IMR-90 (cell line): ENCODE measurements around the gene SNAP23. TPM values are rescaled to one million over a fixed set of nuclear protein-coding genes. Genes with fewer than 3 reads are reported as not detected.

Source experiments
- ATAC-seq: fragments of 200-7000 bp; cut with Tn5 transposase; 2 replicates; pipeline ENCODE4 v1.9.1; 2020; ENCODE audit warnings: low read depth, mild to moderate bottlenecking, moderate library complexity
- BruUV-seq: library from RNA; stranded (reverse); fragments of 400-500 nt; replicated peaks from 2 replicates; lab custom pipeline; 2021; lab: Mats Ljungman, UMichigan
- CTCF ChIA-PET: fragments of 300-600 bp; formaldehyde crosslinking; extraction: SDS; loops from one replicate; lab custom pipeline; 2021; ENCODE audit warnings: antibody characterized with exemption; lab: Yijun Ruan, JAX
- POLR2A ChIA-PET: fragments of 300-600 bp; sonication (Branson Sonifier 250); formaldehyde crosslinking; loops from one replicate; lab custom pipeline; 2022; ENCODE audit warnings: antibody characterized with exemption; ENCODE audit not compliant: unreplicated experiment; lab: Charles Lee
- DNase-seq: peaks from one replicate; pipeline ENCODE4 v3.0.0; 2013
- H2AFZ ChIP-seq: replicated peaks from 2 replicates; pipeline ENCODE3; 2013; ENCODE audit warnings: low read length, mild to moderate bottlenecking; ENCODE audit not compliant: poor library complexity
- H2AK5ac ChIP-seq: 2 replicates; pipeline ENCODE4 v1.6.1; 2013; ENCODE audit warnings: low read depth, low read length, inconsistent platforms
- H2AK9ac ChIP-seq: replicated peaks from 2 replicates; pipeline ENCODE3; 2013; ENCODE audit warnings: mild to moderate bottlenecking, low read depth, low read length, moderate library complexity; ENCODE audit not compliant: poor library complexity
- H2BK120ac ChIP-seq: 2 replicates; pipeline ENCODE4 v1.6.1; 2013; ENCODE audit warnings: low read depth, low read length, inconsistent platforms
- H2BK15ac ChIP-seq: 3 replicates; pipeline ENCODE4 v1.6.1; 2013; ENCODE audit warnings: low read depth, low read length, inconsistent platforms
- H2BK20ac ChIP-seq: 2 replicates; pipeline ENCODE4 v1.6.1; 2013; ENCODE audit warnings: low read depth, mild to moderate bottlenecking, inconsistent platforms, low read length, moderate library complexity
- H2BK5ac ChIP-seq: 2 replicates; pipeline ENCODE4 v1.6.1; 2013; ENCODE audit warnings: mild to moderate bottlenecking, low read depth, low read length, inconsistent platforms; ENCODE audit not compliant: poor library complexity, severe bottlenecking
- H3K14ac ChIP-seq: replicated peaks from 2 replicates; pipeline ENCODE4 v1.6.1; 2013; ENCODE audit warnings: low read depth, low read length, inconsistent platforms
- H3K18ac ChIP-seq: 2 replicates; pipeline ENCODE4 v1.6.1; 2013; ENCODE audit warnings: low read depth, low read length, control low read depth
- H3K23ac ChIP-seq: 2 replicates; pipeline ENCODE4 v1.6.1; 2013; ENCODE audit warnings: low read depth, low read length, inconsistent platforms
- H3K27ac ChIP-seq: 2 replicates; pipeline ENCODE4 v1.5.1; 2013; ENCODE audit warnings: mild to moderate bottlenecking, control low read depth, low read length; ENCODE audit not compliant: insufficient read depth
- H3K27me3 ChIP-seq: 2 replicates; pipeline ENCODE4 v1.6.1; 2013; ENCODE audit warnings: low read length; ENCODE audit not compliant: control insufficient read depth, insufficient read depth
- H3K36me3 ChIP-seq: 2 replicates; pipeline ENCODE4 v1.6.1; 2013; ENCODE audit warnings: low read length, mixed read lengths; ENCODE audit not compliant: control insufficient read depth, insufficient read depth
- H3K4ac ChIP-seq: 2 replicates; pipeline ENCODE4 v1.6.1; 2013; ENCODE audit warnings: low read depth, low read length, inconsistent platforms
- H3K4me1 ChIP-seq: 2 replicates; pipeline ENCODE4 v1.6.1; 2013; ENCODE audit warnings: low read length, mixed read lengths; ENCODE audit not compliant: control insufficient read depth, insufficient read depth
- H3K4me2 ChIP-seq: 2 replicates; pipeline ENCODE4 v1.6.1; 2013; ENCODE audit warnings: low read depth, mild to moderate bottlenecking, control low read depth, low read length, moderate library complexity
- H3K4me3 ChIP-seq: 2 replicates; pipeline ENCODE4 v1.5.1; 2013; ENCODE audit warnings: low read depth, mild to moderate bottlenecking, control low read depth, low read length, moderate library complexity; ENCODE audit not compliant: insufficient read depth
- H3K56ac ChIP-seq: 2 replicates; pipeline ENCODE4 v1.6.1; 2013; ENCODE audit warnings: low read length, inconsistent platforms; ENCODE audit not compliant: insufficient read depth; ENCODE audit errors: extremely low read depth
- H3K79me1 ChIP-seq, 2 experiments: 2 replicates each; pipeline ENCODE4 v1.6.1; 2013; ENCODE audit warnings: low read length in 2 of 2, inconsistent platforms in 1 of 2, low read depth in 1 of 2
- H3K9ac ChIP-seq: 2 replicates; pipeline ENCODE4 v1.6.1; 2013; ENCODE audit warnings: low read depth, low read length, control low read depth
- H3K9me1 ChIP-seq: 2 replicates; pipeline ENCODE4 v1.6.1; 2013; ENCODE audit warnings: low read length, inconsistent platforms; ENCODE audit not compliant: insufficient read depth
- H3K9me3 ChIP-seq: 2 replicates; pipeline ENCODE4 v1.6.1; 2013; ENCODE audit warnings: low read length; ENCODE audit not compliant: control insufficient read depth, insufficient read depth
- H4K20me1 ChIP-seq: 2 replicates; pipeline ENCODE4 v1.6.1; 2013; ENCODE audit warnings: low read length, inconsistent platforms; ENCODE audit not compliant: insufficient read depth
- H4K5ac ChIP-seq: 2 replicates; pipeline ENCODE4 v1.6.1; 2013; ENCODE audit warnings: mild to moderate bottlenecking, low read depth, low read length, control low read depth
- H4K8ac ChIP-seq, 2 experiments: 2 replicates each; pipeline ENCODE4 v1.6.1; 2013; ENCODE audit warnings: low read depth in 2 of 2, low read length in 2 of 2, control low read depth in 1 of 2, inconsistent platforms in 1 of 2
- H4K91ac ChIP-seq: 2 replicates; pipeline ENCODE4 v1.6.1; 2013; ENCODE audit warnings: low read depth, low read length, inconsistent platforms; ENCODE audit not compliant: insufficient read depth
- MAZ ChIP-seq: IDR thresholded peaks from 2 replicates; pipeline ENCODE4 v1.6.1; 2012; ENCODE audit warnings: low read depth, mild to moderate bottlenecking, low read length, improper control_type of control experiment, moderate library complexity, borderline replicate concordance
- MXI1 ChIP-seq: IDR thresholded peaks from 2 replicates; pipeline ENCODE4 v1.6.1; 2012; ENCODE audit warnings: low read depth, mild to moderate bottlenecking, low read length, moderate library complexity, borderline replicate concordance
- RAD21 ChIP-seq: IDR thresholded peaks from 2 replicates; pipeline ENCODE4 v1.6.1; 2012; ENCODE audit warnings: low read length, improper control_type of control experiment
- RFX5 ChIP-seq: IDR thresholded peaks from 2 replicates; pipeline ENCODE4 v1.8.0; 2012; ENCODE audit warnings: low read depth, mild to moderate bottlenecking, low read length, moderate library complexity
- WGBS, 2 experiments: methylation state at CpG; one replicate each; pipeline versions ENCODE4 v1.1.5 to v1.1.7; 2013; ENCODE audit warnings: missing lambda C conversion rate in 2 of 2; ENCODE audit not compliant: insufficient read length in 1 of 2; ENCODE audit errors: extremely low coverage in 2 of 2; 5-methylcytosine and 5-hydroxymethylcytosine counted together
- dilution Hi-C: fragments of 300-500 bp; cut with HindIII; formaldehyde crosslinking; loops from one replicate; pipeline ENCODE4 v1.14.3; 2018; ENCODE audit warnings: low sequenced_read_pairs; ENCODE audit not compliant: unreplicated experiment
- in situ Hi-C: fragments of 300-500 bp; cut with MboI; formaldehyde crosslinking; loops from 3 replicates; pipeline ENCODE4 v1.14.3; 2019; ENCODE audit warnings: low sequenced_read_pairs, inconsistent platforms, mixed read lengths
- intact Hi-C: fragments of 100-400 bp; cut with micrococcal nuclease; formaldehyde crosslinking; loops from 2 replicates; pipeline ENCODE4 v1.10.0; 2022
- polyA plus RNA-seq, 3 experiments: library from polyadenylated mRNA; depleted of rRNA; stranded (reverse); fragments of >200 nt; gene quantifications; 2 replicates each; pipeline ENCODE4 v1.2.3, GENCODE V29; 2012; ENCODE audit warnings: low replicate concordance in 1 of 3
- total RNA-seq: library from RNA; depleted of rRNA; stranded (reverse); fragments of >200 nt; gene quantifications from 2 replicates; pipeline ENCODE4 v1.2.3, GENCODE V29; 2012

The SNAP23 gene
- total and polyA plus RNA-seq, 2 of the 4 experiments (the other 2 are of a cell fraction), result 36.0 to 45.5 TPM

DNA sequence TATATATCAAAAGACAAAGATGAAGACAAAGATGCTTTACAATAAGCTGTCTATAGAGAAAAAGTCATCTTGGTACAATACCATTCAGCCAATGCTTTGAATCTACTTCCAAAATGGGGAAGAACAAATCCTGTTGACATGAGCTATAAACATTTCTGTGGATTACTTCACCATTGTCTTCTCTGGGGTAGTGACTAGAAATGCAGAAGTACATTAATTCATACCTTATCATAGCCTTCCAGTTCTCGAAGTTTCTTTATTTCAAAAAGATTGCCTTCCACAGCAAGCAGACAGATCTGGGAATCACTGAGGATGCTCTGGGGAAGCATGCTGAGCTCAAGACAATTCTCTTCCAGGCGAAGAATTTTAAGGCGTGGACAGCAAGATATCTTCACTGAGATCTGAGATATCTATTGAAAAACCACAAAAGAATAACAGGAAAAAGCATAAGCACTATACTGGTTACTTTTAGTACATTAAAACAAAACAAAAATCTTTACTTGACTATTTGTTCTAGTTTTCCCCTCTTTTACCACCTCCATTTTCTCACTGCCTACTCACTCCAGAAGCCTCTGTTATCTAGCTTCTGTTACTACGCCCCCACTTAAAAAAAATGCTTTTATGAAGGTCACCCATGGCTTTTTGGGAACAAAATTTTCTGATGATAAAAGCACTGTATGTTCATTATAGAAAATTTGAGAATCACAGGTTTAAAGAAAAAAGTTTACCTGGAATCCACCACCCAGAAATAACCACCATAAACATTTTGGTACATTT lies 49.6 kb downstream of the SNAP23 start (continued):
- no peak for TF ChIP-seq RAD21

DNA sequence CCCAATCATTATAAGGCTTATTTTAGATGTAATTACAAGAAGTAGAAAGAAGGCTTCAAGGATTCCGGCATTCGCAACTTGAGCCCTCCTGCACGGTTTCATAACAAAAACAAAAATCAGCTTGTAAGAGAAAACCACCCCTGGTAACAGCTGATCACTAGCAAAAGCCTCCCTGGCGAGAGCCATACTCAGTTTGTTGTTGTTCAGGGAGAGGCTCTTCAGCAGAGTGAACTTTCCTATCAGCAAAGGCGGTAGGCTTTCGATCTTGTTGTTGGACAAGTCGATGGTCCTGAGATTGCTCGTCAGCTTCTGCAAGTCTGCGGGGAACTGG lies 52.4 kb downstream of the SNAP23 start:
- Histone ChIP-seq H3K9me3 (no peaks in the 10 kb centered on the region), H4K5ac (peak overlapping the region; percentile 16; the same call in 1 of the 2 replicates), H3K56ac (peak overlapping the region; percentile 48), H3K9me1 (0 out of 2 replicates have a peak, but pooled peaks cover 3% of the 10 kb centered on the region), H4K91ac (no peak overlapping the region; the same call in 1 of the 2 replicates), H3K79me1 (peaks cover 21 to 55% of the 10 kb centered on the region in 2 experiments), H2AK9ac (peak overlapping the region; percentile 97), H3K4me3 (peak overlapping the region; percentile 85), H4K8ac (peak overlapping the region in 1 of 2 experiments; percentile 87; a peak in 2 of 4 replicates), H3K18ac (peak overlapping the region; percentile 6), H2AK5ac (peak overlapping the region; percentile 58; the same call in 1 of the 2 replicates), H3K27me3 (no peaks in the 10 kb centered on the region), H3K27ac (peak overlapping the region; percentile 67), H2BK15ac (no peak overlapping the region; the same call in 2 of the 3 replicates), H3K23ac (peak overlapping the region; percentile 91; the same call in 1 of the 2 replicates), H2AFZ (peak overlapping the region; percentile 96), H3K4me1 (peaks cover 6% of the 10 kb centered on the region), H2BK20ac (no peak overlapping the region), H3K36me3 (peaks cover 15% of the 10 kb centered on the region), H2BK5ac (peak overlapping the region; percentile 56), H3K4ac (peak overlapping the region; percentile 61), H3K14ac (peak overlapping the region; percentile 76), H2BK120ac (no peak overlapping the region), H3K9ac (peak overlapping the region; percentile 70), H4K20me1 (0 out of 2 replicates have a peak, but pooled peaks cover 4% of the 10 kb centered on the region), H3K4me2 (peak overlapping the region; percentile 73)
- TF ChIP-seq MXI1 (no peak), MAZ (no peak), RFX5 (peak; percentile 59; the same call in 1 of the 2 replicates)
- CTCF ChIA-PET, result interaction anchor here (0.8 kb wide), 1 partner anchor 9 kb away, joined by 6 read pairs; no protein-coding TSS in a partner anchor
- WGBS, 2 experiments, result no CpG with 5 or more reads among the region's 9 CpGs
- dilution Hi-C loops (no loop called here), in situ Hi-C loops (no loop called here), intact Hi-C loops (loop anchor here (1.0 kb wide), 2 partner anchors 53 to 102 kb away; partner anchors contain the start of gene SNAP23)
- BruUV-seq, result no TSS peak
- DNase-seq (peak; percentile 55), ATAC-seq (peak; percentile 42)
- POLR2A ChIA-PET, result no interaction called here
